KBM-7 (cell line): ENCODE results near the gene RPEL1.

Experiments used
- DNase-seq: peaks from one replicate; pipeline ENCODE4 v3.0.0-alpha.2; 2015
- in situ Hi-C: fragments of 300-500 bp; cut with MboI; formaldehyde crosslinking; loops from 2 replicates; pipeline ENCODE4 v1.14.3; 2020; ENCODE audit warnings: low sequenced_read_pairs, low pct_unique_long_range_greater_than_20kb, mixed read lengths

RPEL1 gene

GRCh38 chr10:103276896-103277712, 31.4 kb downstream of the RPEL1 start, which contains the start of gene INA:
Gene INA (plus strand): TSS chr10:103277138. CDS start chr10:103277212, 74 bp downstream.
- DNase-seq = peak; percentile 29
- in situ Hi-C loops = no loop called here

DNA sequence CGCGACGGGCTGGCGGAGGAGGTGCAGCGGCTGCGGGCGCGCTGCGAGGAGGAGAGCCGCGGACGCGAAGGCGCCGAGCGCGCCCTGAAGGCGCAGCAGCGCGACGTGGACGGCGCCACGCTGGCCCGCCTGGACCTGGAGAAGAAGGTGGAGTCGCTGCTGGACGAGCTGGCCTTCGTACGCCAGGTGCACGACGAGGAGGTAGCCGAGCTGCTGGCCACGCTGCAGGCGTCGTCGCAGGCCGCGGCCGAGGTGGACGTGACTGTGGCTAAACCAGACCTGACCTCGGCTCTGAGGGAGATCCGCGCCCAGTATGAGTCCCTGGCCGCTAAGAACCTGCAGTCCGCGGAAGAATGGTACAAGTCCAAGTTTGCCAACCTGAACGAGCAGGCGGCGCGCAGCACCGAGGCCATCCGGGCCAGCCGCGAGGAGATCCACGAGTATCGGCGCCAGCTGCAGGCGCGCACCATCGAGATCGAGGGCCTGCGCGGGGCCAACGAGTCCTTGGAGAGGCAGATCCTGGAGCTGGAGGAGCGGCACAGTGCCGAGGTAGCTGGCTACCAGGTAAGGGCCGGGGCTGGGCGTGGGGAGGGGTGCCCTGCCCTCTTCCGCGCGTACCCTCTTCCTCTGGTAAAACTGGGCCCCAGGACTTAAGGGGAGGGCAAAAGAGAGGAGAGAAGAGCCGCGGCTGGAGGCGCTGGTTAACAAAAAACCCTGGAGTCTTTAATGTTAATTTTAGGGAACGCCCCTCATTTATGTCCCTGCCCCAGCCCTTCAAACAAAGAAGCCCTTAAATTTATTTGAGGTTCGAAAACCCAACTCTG, 32.2 kb downstream of the RPEL1 start:
- DNase-seq = no peak
- in situ Hi-C loops = no loop called here

DNA sequence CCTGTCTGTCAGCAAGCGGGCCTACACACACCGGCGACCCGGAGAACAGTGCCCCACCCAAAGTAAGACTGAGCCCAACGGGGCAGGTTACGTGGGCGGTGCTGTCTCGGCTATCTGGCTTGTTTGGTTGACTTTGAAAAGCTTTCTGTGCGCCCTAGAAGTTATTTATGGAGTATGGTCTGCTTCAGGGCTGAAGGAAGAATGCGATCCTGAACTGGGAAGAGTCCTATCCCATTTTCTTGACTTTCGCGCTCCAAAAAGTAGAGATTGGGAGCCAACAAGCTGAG, 32.8 kb downstream of the RPEL1 start:
- in situ Hi-C loops = no loop called here
- no peak for DNase-seq

DNA sequence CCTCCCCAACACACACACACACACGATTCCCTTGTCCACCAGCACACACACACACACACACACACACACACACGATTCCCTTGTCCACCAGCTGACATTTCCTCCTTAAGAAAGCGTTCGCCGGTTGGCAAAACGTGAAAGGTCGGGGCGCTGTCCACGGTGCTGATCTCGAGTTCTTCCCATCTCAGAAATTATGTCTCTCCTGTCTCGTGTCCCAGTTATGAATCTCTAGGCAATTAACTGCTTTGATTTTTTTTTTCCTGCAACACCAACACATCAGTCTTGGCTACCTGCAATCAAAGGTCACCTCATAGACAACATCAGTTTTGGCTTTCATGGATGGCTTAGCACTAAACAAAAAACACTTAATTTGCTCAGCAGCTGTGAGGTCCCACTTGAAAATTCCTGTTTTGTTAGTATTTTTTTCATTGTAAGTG, 33.2 kb downstream of the RPEL1 start:
- in situ Hi-C loops = no loop called here
- peak; percentile 67 for DNase-seq

- in situ Hi-C loops = no loop called here
- no peak for DNase-seq
Observed at GRCh38 chr10:103280031-103280430, 34.3 kb downstream of the RPEL1 start.

DNA sequence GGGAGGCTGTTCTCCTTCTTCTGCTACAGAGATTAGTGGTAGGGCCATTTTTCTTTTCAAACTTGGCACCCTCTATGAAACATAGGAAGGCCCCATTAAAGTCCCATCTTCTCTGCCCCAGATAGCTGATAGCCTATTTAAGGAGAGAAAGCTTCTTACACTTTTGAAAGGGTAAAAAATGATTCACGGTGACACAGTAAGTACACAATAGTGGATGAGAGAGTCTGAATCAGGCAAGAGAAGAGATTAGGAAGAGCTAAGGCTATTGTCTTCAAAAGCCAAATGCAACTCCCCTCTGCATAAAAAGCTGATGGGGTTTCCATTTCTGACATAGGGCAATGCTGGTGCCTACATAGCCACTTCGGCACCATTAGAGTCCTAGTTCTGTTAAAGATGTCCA, 34.8 kb downstream of the RPEL1 start:
- in situ Hi-C loops = no loop called here
- no peak for DNase-seq

DNA sequence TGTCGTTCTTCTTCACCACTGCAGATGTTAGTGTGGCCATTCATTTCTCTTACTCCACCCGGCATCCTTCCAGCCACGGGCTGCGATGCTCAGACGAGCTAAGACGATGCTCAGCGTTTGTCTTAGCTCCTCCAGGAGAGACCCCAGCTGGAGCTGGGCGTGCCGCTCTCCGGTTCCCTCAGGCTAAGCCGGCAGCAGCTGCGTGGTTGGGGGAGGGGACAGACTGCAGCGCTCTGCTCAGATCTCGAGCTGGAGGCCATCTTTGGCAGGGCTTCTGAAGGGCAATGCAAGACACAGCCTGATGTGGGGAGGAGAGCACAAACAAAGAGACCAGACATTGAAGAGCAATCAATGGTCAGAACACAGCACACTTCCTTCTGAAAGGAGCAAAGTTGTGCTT, 36.1 kb downstream of the RPEL1 start:
- in situ Hi-C loops = no loop called here
- DNase-seq = no peak

DNA sequence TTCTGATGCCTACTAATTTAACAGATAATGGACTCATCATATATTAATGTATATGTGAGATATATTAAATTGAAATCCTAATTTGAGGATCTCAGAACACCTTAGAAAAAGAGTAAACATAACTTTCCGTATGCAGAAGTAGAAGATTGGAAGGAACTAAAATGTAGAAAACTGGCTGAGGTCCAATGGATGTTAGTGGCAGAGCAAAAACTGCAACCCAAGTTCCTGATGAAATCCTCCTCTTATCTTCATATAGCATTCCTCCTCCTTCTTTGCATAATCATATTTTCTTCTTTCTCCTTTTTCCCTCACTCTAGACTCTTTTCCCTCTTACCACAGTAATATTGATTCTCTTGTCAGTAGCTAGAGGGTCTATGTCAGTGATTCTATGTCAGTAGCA, 37.3 kb downstream of the RPEL1 start:
- no peak for DNase-seq
- in situ Hi-C loops = no loop called here

- DNase-seq = peak; percentile 19
- in situ Hi-C loops = no loop called here
Observed at GRCh38 chr10:103284170-103284569, 38.5 kb downstream of the RPEL1 start.

GRCh38 chr10:103287992-103288391, 42.3 kb downstream of the RPEL1 start:
- DNase-seq = no peak
- in situ Hi-C loops = no loop called here

DNA sequence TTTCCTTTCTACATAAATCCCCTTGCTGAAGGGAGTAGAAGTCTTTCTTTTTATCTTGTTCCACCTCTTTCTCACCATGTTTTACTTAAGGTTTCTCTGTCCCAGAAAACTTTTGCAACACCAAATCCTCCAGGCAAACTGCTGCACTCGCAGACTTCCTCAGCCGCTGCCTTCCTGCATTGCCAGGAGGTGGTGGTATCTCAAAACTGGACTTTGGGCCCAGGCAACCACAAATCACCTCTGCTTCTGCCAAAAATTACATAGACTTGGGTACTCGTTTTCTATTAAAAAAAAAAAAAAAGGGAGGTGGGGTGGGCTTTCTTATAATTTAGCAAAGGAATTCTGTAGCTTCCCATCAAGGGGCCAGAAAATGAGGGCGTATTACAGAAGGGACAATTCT, 45.9 kb downstream of the RPEL1 start:
- in situ Hi-C loops = no loop called here

GRCh38 chr10:103295374-103296015, 49.8 kb downstream of the RPEL1 start:
- DNase-seq = no peak
- in situ Hi-C loops = no loop called here

More for the DNA sequence above, 45.9 kb downstream of the RPEL1 start:
- DNase-seq = no peak
